ENCODE measurements around the gene DMD. TPM values are rescaled to one million over a fixed set of nuclear protein-coding genes. Genes with fewer than 3 reads are reported as not detected.

DMD gene
- total and polyA plus RNA-seq, 3 experiments from 2014 or later: 0.03 to 0.48 (median 0.40) TPM

- no peaks in the 10 kb centered on the region for H3K4me1 Mint-ChIP-seq
- Histone ChIP-seq H3K36me3 (ENCODE audit: insufficient read depth, low read length) (no peaks in the 10 kb centered on the region), H3K4me3 (ENCODE audit: low read length) (no peak overlapping the region), H3K9me3 (ENCODE audit: low read length) (no peaks in the 10 kb centered on the region), H3K27me3 (ENCODE audit: insufficient read depth, low read length, poor library complexity, severe bottlenecking) (no peaks in the 10 kb centered on the region), H3K27ac (ENCODE audit: low read depth, low read length) (no peak overlapping the region), H3K4me1 (ENCODE audit: insufficient read depth, low read length) (no peaks in the 10 kb centered on the region)
- ChIA-PET POLR2A (no interaction called here), CTCF (no interaction called here)
- H3K4me3 Mint-ChIP-seq: no peak overlapping the region
- H3K27ac Mint-ChIP-seq: no peak overlapping the region
- H3K27me3 Mint-ChIP-seq: peaks cover 0 to 2% of the 10 kb centered on the region in 2 donors
- no peaks in the 10 kb centered on the region for H3K36me3 Mint-ChIP-seq
- DNase-seq: no peak
- H3K9me3 Mint-ChIP-seq: peaks cover 1 to 11% (median 4%) of the 10 kb centered on the region in 5 donors
Observed at GRCh38 chrX:33053001-33053400, 158.3 kb downstream of the DMD start.

GRCh38 chrX:33045882-33046281 lies 165.5 kb downstream of the DMD start:
- Histone ChIP-seq H3K4me1 (ENCODE audit: insufficient read depth, low read length) (no peaks in the 10 kb centered on the region), H3K9me3 (ENCODE audit: low read length) (no peaks in the 10 kb centered on the region), H3K4me3 (ENCODE audit: low read length) (no peak overlapping the region), H3K36me3 (ENCODE audit: insufficient read depth, low read length) (no peaks in the 10 kb centered on the region), H3K27ac (ENCODE audit: low read depth, low read length) (no peak overlapping the region), H3K27me3 (ENCODE audit: insufficient read depth, low read length, poor library complexity, severe bottlenecking) (no peaks in the 10 kb centered on the region)
- Mint-ChIP-seq H3K27me3 (no peaks in the 10 kb centered on the region), H3K27ac (no peak overlapping the region), H3K4me3 (no peak overlapping the region), H3K4me1 (no peaks in the 10 kb centered on the region), H3K36me3 (no peaks in the 10 kb centered on the region), H3K9me3 (peaks cover 0 to 11% (median 2%) of the 10 kb centered on the region in 5 donors)
- ChIA-PET CTCF (no interaction called here), POLR2A (no interaction called here)
- DNase-seq: no peak

- Histone ChIP-seq H3K27ac (ENCODE audit: low read depth, low read length) (no peak overlapping the region), H3K4me1 (ENCODE audit: insufficient read depth, low read length) (no peaks in the 10 kb centered on the region), H3K36me3 (ENCODE audit: insufficient read depth, low read length) (no peaks in the 10 kb centered on the region), H3K4me3 (ENCODE audit: low read length) (no peak overlapping the region), H3K27me3 (ENCODE audit: insufficient read depth, low read length, poor library complexity, severe bottlenecking) (no peaks in the 10 kb centered on the region), H3K9me3 (ENCODE audit: low read length) (no peaks in the 10 kb centered on the region)
- ChIA-PET CTCF (no interaction called here), POLR2A (no interaction called here)
- DNase-seq: no peak
- H3K36me3 Mint-ChIP-seq: no peaks in the 10 kb centered on the region
- H3K27me3 Mint-ChIP-seq: no peaks in the 10 kb centered on the region
- no peak overlapping the region for H3K27ac Mint-ChIP-seq
- H3K9me3 Mint-ChIP-seq: peaks cover 0 to 13% (median 2%) of the 10 kb centered on the region in 5 donors
- H3K4me3 Mint-ChIP-seq: no peak overlapping the region
- no peaks in the 10 kb centered on the region for H3K4me1 Mint-ChIP-seq
Observed at GRCh38 chrX:33045245-33045644, 166.1 kb downstream of the DMD start.

- H3K4me3 Mint-ChIP-seq: no peak overlapping the region
- Histone ChIP-seq H3K27ac (ENCODE audit: low read depth, low read length) (no peak overlapping the region), H3K9me3 (ENCODE audit: low read length) (no peaks in the 10 kb centered on the region), H3K27me3 (ENCODE audit: insufficient read depth, low read length, poor library complexity, severe bottlenecking) (no peaks in the 10 kb centered on the region), H3K4me1 (ENCODE audit: insufficient read depth, low read length) (no peaks in the 10 kb centered on the region), H3K4me3 (ENCODE audit: low read length) (no peak overlapping the region), H3K36me3 (ENCODE audit: insufficient read depth, low read length) (no peaks in the 10 kb centered on the region)
- POLR2A ChIA-PET: no interaction called here
- H3K4me1 Mint-ChIP-seq: no peaks in the 10 kb centered on the region
- H3K27ac Mint-ChIP-seq: no peak overlapping the region
- DNase-seq: no peak
- CTCF ChIA-PET: no interaction called here
- H3K27me3 Mint-ChIP-seq: no peaks in the 10 kb centered on the region
- H3K9me3 Mint-ChIP-seq: peaks cover 0 to 18% (median 3%) of the 10 kb centered on the region in 5 donors
- no peaks in the 10 kb centered on the region for H3K36me3 Mint-ChIP-seq
Observed at GRCh38 chrX:33041141-33041540, 170.2 kb downstream of the DMD start.

- H3K27me3 ChIP-seq (ENCODE audit: insufficient read depth, low read length, poor library complexity, severe bottlenecking): no peaks in the 10 kb centered on the region
- H3K9me3 ChIP-seq (ENCODE audit: low read length): no peaks in the 10 kb centered on the region
- no peak overlapping the region for H3K27ac ChIP-seq (ENCODE audit: low read depth, low read length)
- CTCF ChIA-PET: no interaction called here
- H3K4me3 ChIP-seq (ENCODE audit: low read length): no peak overlapping the region
- H3K4me1 ChIP-seq (ENCODE audit: insufficient read depth, low read length): no peaks in the 10 kb centered on the region
- H3K36me3 ChIP-seq (ENCODE audit: insufficient read depth, low read length): no peaks in the 10 kb centered on the region
- Mint-ChIP-seq H3K4me1 (no peaks in the 10 kb centered on the region), H3K4me3 (no peak overlapping the region), H3K9me3 (peaks cover 0 to 9% (median 2%) of the 10 kb centered on the region in 5 donors), H3K36me3 (no peaks in the 10 kb centered on the region), H3K27ac (no peak overlapping the region), H3K27me3 (peaks cover 0 to 2% of the 10 kb centered on the region in 2 donors)
- DNase-seq: no peak
- POLR2A ChIA-PET: no interaction called here
Observed at GRCh38 chrX:33032700-33033099, 178.6 kb downstream of the DMD start.

- H3K4me3 Mint-ChIP-seq: no peak overlapping the region
- no peak for DNase-seq
- no peaks in the 10 kb centered on the region for H3K27me3 ChIP-seq (ENCODE audit: insufficient read depth, low read length, poor library complexity, severe bottlenecking)
- no peaks in the 10 kb centered on the region for H3K36me3 ChIP-seq (ENCODE audit: insufficient read depth, low read length)
- CTCF ChIA-PET: no interaction called here
- H3K9me3 ChIP-seq (ENCODE audit: low read length): no peaks in the 10 kb centered on the region
- no peak overlapping the region for H3K27ac Mint-ChIP-seq
- no peaks in the 10 kb centered on the region for H3K4me1 Mint-ChIP-seq
- no peaks in the 10 kb centered on the region for H3K4me1 ChIP-seq (ENCODE audit: insufficient read depth, low read length)
- H3K4me3 ChIP-seq (ENCODE audit: low read length): no peak overlapping the region
- no peak overlapping the region for H3K27ac ChIP-seq (ENCODE audit: low read depth, low read length)
- H3K9me3 Mint-ChIP-seq: peaks cover 0 to 4% (median 0%) of the 10 kb centered on the region in 5 donors
- no peaks in the 10 kb centered on the region for H3K27me3 Mint-ChIP-seq
- no peaks in the 10 kb centered on the region for H3K36me3 Mint-ChIP-seq
- POLR2A ChIA-PET: no interaction called here
Observed at GRCh38 chrX:33014949-33015348, 196.4 kb downstream of the DMD start.

GRCh38 chrX:33014086-33014485 lies 197.3 kb downstream of the DMD start:
- Histone ChIP-seq H3K36me3 (ENCODE audit: insufficient read depth, low read length) (no peaks in the 10 kb centered on the region), H3K27ac (ENCODE audit: low read depth, low read length) (no peak overlapping the region), H3K4me3 (ENCODE audit: low read length) (no peak overlapping the region), H3K27me3 (ENCODE audit: insufficient read depth, low read length, poor library complexity, severe bottlenecking) (no peaks in the 10 kb centered on the region), H3K4me1 (ENCODE audit: insufficient read depth, low read length) (no peaks in the 10 kb centered on the region), H3K9me3 (ENCODE audit: low read length) (no peaks in the 10 kb centered on the region)
- ChIA-PET CTCF (no interaction called here), POLR2A (no interaction called here)
- Mint-ChIP-seq H3K27me3 (no peaks in the 10 kb centered on the region), H3K9me3 (peaks cover 0 to 4% (median 0%) of the 10 kb centered on the region in 5 donors), H3K27ac (no peak overlapping the region), H3K36me3 (no peaks in the 10 kb centered on the region), H3K4me3 (no peak overlapping the region), H3K4me1 (no peaks in the 10 kb centered on the region)
- DNase-seq: no peak

GRCh38 chrX:33001107-33001506 lies 210.2 kb downstream of the DMD start:
- H3K27ac ChIP-seq (ENCODE audit: low read depth, low read length): no peak overlapping the region
- H3K9me3 ChIP-seq (ENCODE audit: low read length): no peaks in the 10 kb centered on the region
- Mint-ChIP-seq H3K4me3 (no peak overlapping the region), H3K9me3 (peaks cover 0 to 6% (median 2%) of the 10 kb centered on the region in 5 donors), H3K27ac (peak overlapping the region in 1 of 8 donors; percentile 29), H3K36me3 (no peaks in the 10 kb centered on the region), H3K4me1 (no peaks in the 10 kb centered on the region), H3K27me3 (no peaks in the 10 kb centered on the region)
- H3K36me3 ChIP-seq (ENCODE audit: insufficient read depth, low read length): no peaks in the 10 kb centered on the region
- ChIA-PET POLR2A (no interaction called here), CTCF (no interaction called here)
- H3K4me1 ChIP-seq (ENCODE audit: insufficient read depth, low read length): no peaks in the 10 kb centered on the region
- DNase-seq: no peak
- no peak overlapping the region for H3K4me3 ChIP-seq (ENCODE audit: low read length)
- no peaks in the 10 kb centered on the region for H3K27me3 ChIP-seq (ENCODE audit: insufficient read depth, low read length, poor library complexity, severe bottlenecking)

- no peaks in the 10 kb centered on the region for H3K4me1 ChIP-seq (ENCODE audit: insufficient read depth, low read length)
- Mint-ChIP-seq H3K4me3 (no peak overlapping the region), H3K36me3 (no peaks in the 10 kb centered on the region), H3K27me3 (no peaks in the 10 kb centered on the region), H3K4me1 (no peaks in the 10 kb centered on the region), H3K9me3 (peaks cover 0 to 10% (median 2%) of the 10 kb centered on the region in 5 donors), H3K27ac (no peak overlapping the region)
- CTCF ChIA-PET: no interaction called here
- no peak for DNase-seq
- no peak overlapping the region for H3K4me3 ChIP-seq (ENCODE audit: low read length)
- H3K27me3 ChIP-seq (ENCODE audit: insufficient read depth, low read length, poor library complexity, severe bottlenecking): no peaks in the 10 kb centered on the region
- no peaks in the 10 kb centered on the region for H3K36me3 ChIP-seq (ENCODE audit: insufficient read depth, low read length)
- H3K9me3 ChIP-seq (ENCODE audit: low read length): no peaks in the 10 kb centered on the region
- H3K27ac ChIP-seq (ENCODE audit: low read depth, low read length): no peak overlapping the region
- POLR2A ChIA-PET: no interaction called here
Observed at GRCh38 chrX:32998776-32999175, 212.6 kb downstream of the DMD start.

All from CD8-positive, alpha-beta memory T cell (primary cell).